HT-29 (cell line): ENCODE measurements around the gene PPFIBP2. TPM values are rescaled to one million over a fixed set of nuclear protein-coding genes. Genes with fewer than 3 reads are reported as not detected.
"Not testable (repeated sequence)": the region's sequence is repeated elsewhere in the genome, so short reads cannot be mapped to it uniquely, and the experiment has no call there.

Experiments used
- DNase-seq: peaks from one replicate; pipeline ENCODE4 v3.0.0-alpha.2; 2015; ENCODE audit warnings: low spot score
- total RNA-seq: library from RNA; depleted of rRNA; stranded (reverse); fragments of >200 nt; shearing (Covaris generic); gene quantifications from 2 replicates; pipeline ENCODE4 v1.2.3, GENCODE V29; 2014

The PPFIBP2 gene
- total RNA-seq, 1 experiment from 2014 or later = 25.7 TPM

- DNase-seq = peak; percentile 92
Measured at GRCh38 chr11:7657306-7658025, 143.7 kb downstream of the PPFIBP2 start.

GRCh38 chr11:7663531-7663930 lies 149.7 kb downstream of the PPFIBP2 start:
- DNase-seq = not testable (repeated sequence)

GRCh38 chr11:7664867-7665266 lies 151.1 kb downstream of the PPFIBP2 start:
- no peak for DNase-seq

- peak; percentile 94 for DNase-seq
Measured at GRCh38 chr11:7665473-7666291, 151.9 kb downstream of the PPFIBP2 start.

GRCh38 chr11:7666292-7666866 lies 152.6 kb downstream of the PPFIBP2 start:
- no peak for DNase-seq

- no peak for DNase-seq
Measured at GRCh38 chr11:7667460-7667859, 153.7 kb downstream of the PPFIBP2 start.

GRCh38 chr11:7668464-7668863 lies 154.7 kb downstream of the PPFIBP2 start:
- DNase-seq = no peak

- DNase-seq = no peak
Measured at GRCh38 chr11:7668911-7669310, 155.1 kb downstream of the PPFIBP2 start.

GRCh38 chr11:7670641-7671040 lies 156.8 kb downstream of the PPFIBP2 start:
- no peak for DNase-seq

GRCh38 chr11:7671347-7672215 lies 157.8 kb downstream of the PPFIBP2 start:
- DNase-seq = no peak

- no peak for DNase-seq
Measured at GRCh38 chr11:7672276-7672959, 158.6 kb downstream of the PPFIBP2 start.

- DNase-seq = no peak
Measured at GRCh38 chr11:7672960-7673723, 159.3 kb downstream of the PPFIBP2 start, which contains the start of gene CYB5R2. CYB5R2 (minus strand) TSS chr11:7673500; CDS start chr11:7672825, 675 bp downstream.

GRCh38 chr11:7673724-7674434 lies 160.1 kb downstream of the PPFIBP2 start:
- no peak for DNase-seq

GRCh38 chr11:7675631-7676030 lies 161.8 kb downstream of the PPFIBP2 start:
- DNase-seq = no peak

GRCh38 chr11:7677071-7677470 lies 163.3 kb downstream of the PPFIBP2 start:
- no peak for DNase-seq

GRCh38 chr11:7677796-7678201 lies 164.0 kb downstream of the PPFIBP2 start:
- no peak for DNase-seq

- no peak for DNase-seq
Measured at GRCh38 chr11:7683571-7683970, 169.8 kb downstream of the PPFIBP2 start.

- no peak for DNase-seq
Measured at GRCh38 chr11:7686761-7687160, 173.0 kb downstream of the PPFIBP2 start.

GRCh38 chr11:7687386-7687785 lies 173.6 kb downstream of the PPFIBP2 start:
- no peak for DNase-seq
